Measurements from ENCODE around the gene RCOR1. TPM values are rescaled to one million over a fixed set of nuclear protein-coding genes. Genes with fewer than 3 reads are reported as not detected.

Gene RCOR1
- total RNA-seq, 1 experiment from 2014 or later, result 34.1 TPM

DNA sequence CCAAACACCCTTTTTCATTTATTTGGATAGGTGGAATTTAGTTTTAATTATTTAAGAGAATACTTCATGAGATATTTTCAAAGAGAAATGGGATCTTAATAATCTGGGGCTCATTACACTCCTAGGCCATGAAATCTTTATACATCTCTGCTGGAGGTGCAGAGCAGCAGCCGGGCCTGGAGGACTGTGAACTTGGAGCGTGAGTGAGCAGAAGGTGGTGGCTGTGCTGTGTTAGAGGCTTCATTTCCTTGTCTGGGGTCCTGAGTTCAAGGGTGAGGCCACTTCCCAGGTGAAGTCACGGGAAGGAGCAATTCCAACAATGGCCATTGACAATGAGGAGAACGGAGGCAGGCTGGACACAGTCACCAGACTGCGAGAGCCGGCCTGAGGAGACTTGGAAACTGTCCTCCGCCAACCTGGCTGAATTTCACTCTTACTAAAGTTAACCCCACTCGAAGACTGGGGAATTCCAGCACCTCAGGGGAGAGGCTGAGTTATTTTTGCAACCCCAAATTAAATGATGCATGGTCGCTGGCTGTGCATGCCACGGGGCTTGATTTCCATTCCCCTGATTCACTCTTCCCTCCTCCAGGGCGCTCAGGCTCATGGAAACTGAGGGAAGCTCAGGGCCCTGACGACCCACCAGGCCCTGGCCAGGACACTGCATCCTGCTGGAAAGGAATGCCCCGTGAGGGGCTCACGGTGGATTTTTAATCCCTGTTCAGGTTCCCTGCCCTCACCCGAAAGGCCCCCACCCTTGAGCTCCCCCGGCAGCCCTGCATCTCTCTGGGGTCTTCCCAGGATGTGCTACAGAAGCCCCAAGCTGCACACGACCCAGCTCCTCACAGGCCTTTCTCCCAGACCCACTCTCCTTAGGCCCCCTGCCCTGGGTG, 162.2 kb downstream of the RCOR1 start:
- Mint-ChIP-seq H3K27ac (peak overlapping the region in 1 of 3 experiments; percentile 34; a peak in 1 of 7 replicates), H3K27me3 (ENCODE audit: low read depth) (no peaks in the 10 kb centered on the region; the same call in 1 of the 2 replicates), H3K4me3 (no peak overlapping the region), H3K9me3 (no peaks in the 10 kb centered on the region), H3K36me3 (ENCODE audit: insufficient read depth in 1 of 3, low read depth in 3 of 3) (peaks cover 0 to 2% (median 2%) of the 10 kb centered on the region in 3 experiments; a peak in 3 of 7 replicates), H3K4me1 (peaks cover 11 to 16% of the 10 kb centered on the region in 2 experiments)
- no peaks in the 10 kb centered on the region for H3K79me1 ChIP-seq (ENCODE audit: insufficient read depth, low read depth, low read length, poor library complexity, severe bottlenecking)
- no peak overlapping the region for H2BK15ac ChIP-seq (ENCODE audit: low read depth, low read length)
- no peak overlapping the region for H2BK5ac ChIP-seq (ENCODE audit: insufficient read length, low read length)
- H3K27me3 ChIP-seq (ENCODE audit: insufficient read depth, low read length), result no peaks in the 10 kb centered on the region
- H2AFZ ChIP-seq (ENCODE audit: low read length), result no peak overlapping the region
- H3K14ac ChIP-seq (ENCODE audit: insufficient read depth, low read length), result no peak overlapping the region
- TF ChIP-seq, protein P1, sequence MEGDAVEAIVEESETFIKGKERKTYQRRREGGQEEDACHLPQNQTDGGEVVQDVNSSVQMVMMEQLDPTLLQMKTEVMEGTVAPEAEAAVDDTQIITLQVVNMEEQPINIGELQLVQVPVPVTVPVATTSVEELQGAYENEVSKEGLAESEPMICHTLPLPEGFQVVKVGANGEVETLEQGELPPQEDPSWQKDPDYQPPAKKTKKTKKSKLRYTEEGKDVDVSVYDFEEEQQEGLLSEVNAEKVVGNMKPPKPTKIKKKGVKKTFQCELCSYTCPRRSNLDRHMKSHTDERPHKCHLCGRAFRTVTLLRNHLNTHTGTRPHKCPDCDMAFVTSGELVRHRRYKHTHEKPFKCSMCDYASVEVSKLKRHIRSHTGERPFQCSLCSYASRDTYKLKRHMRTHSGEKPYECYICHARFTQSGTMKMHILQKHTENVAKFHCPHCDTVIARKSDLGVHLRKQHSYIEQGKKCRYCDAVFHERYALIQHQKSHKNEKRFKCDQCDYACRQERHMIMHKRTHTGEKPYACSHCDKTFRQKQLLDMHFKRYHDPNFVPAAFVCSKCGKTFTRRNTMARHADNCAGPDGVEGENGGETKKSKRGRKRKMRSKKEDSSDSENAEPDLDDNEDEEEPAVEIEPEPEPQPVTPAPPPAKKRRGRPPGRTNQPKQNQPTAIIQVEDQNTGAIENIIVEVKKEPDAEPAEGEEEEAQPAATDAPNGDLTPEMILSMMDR (conservative IDR thresholded peaks at IDR 0.05), result no peak
- no peak overlapping the region for H3K27ac ChIP-seq (ENCODE audit: insufficient read length, low read depth, low read length)
- no peak overlapping the region for H4K8ac ChIP-seq (replicated peaks; ENCODE audit: insufficient read length, low read depth, low read length)
- no peak overlapping the region for H3K18ac ChIP-seq (ENCODE audit: insufficient read length, low read depth, low read length)
- H3K56ac ChIP-seq (ENCODE audit: insufficient read length, low read depth, low read length), result no peak overlapping the region
- no peak for DNase-seq
- H3K9ac ChIP-seq (ENCODE audit: extremely low read depth, insufficient read length, low read length), result no peak overlapping the region
- no peak overlapping the region for H2BK120ac ChIP-seq (ENCODE audit: low read depth, low read length, poor library complexity, severe bottlenecking)
- H4K5ac ChIP-seq (ENCODE audit: insufficient read length, low read depth, low read length), result no peak overlapping the region
- H2BK20ac ChIP-seq (ENCODE audit: low read depth, low read length, poor library complexity, severe bottlenecking), result no peak overlapping the region
- no peak overlapping the region for H2AK5ac ChIP-seq (ENCODE audit: insufficient read length, low read length)
- H3T11ph ChIP-seq (ENCODE audit: low read length), result no peak overlapping the region
- no peaks in the 10 kb centered on the region for H3K23me2 ChIP-seq (ENCODE audit: insufficient read length, low read depth, low read length, poor library complexity, severe bottlenecking)
- H3K4me2 ChIP-seq (ENCODE audit: insufficient read depth, insufficient read length, low read length), result no peak overlapping the region
- no peaks in the 10 kb centered on the region for H4K20me1 ChIP-seq (ENCODE audit: control insufficient read depth, insufficient read depth, insufficient read length)
- no peaks in the 10 kb centered on the region for H3K9me3 ChIP-seq (ENCODE audit: control insufficient read depth, low read depth, low read length)
- no peak overlapping the region for H2BK12ac ChIP-seq (ENCODE audit: insufficient read length, low read depth, low read length)
- no CpG with 5 or more reads among the region's 17 CpGs for WGBS (ENCODE audit: extremely low coverage, insufficient read length, low lambda C conversion rate)
- no peak overlapping the region for H3K23ac ChIP-seq (ENCODE audit: insufficient read length, low read depth, low read length)
- no peaks in the 10 kb centered on the region for H3K4me1 ChIP-seq (ENCODE audit: insufficient read depth, low read length)
- no peaks in the 10 kb centered on the region for H3K79me2 ChIP-seq (ENCODE audit: insufficient read depth, low read length)
- no peak overlapping the region for H4K91ac ChIP-seq (ENCODE audit: insufficient read length, low read depth, low read length)
- no peak overlapping the region for H3K4ac ChIP-seq (ENCODE audit: low read depth, low read length)
